Stimulated activated CD8-positive, alpha-beta memory T cell treated with anti-CD3 and anti-CD28 coated beads, Interleukin-2, amount 100 ng/mL, for 1 hour (primary cell): ENCODE measurements around the gene FHIP2A.
A peak's percentile ranks its signal among the peaks of the same experiment; 100 is the strongest.
"Not testable (repeated sequence)": the region's sequence is repeated elsewhere in the genome, so short reads cannot be mapped to it uniquely, and the experiment has no call there.

Experiments used
- DNase-seq, 2 donors: peaks; one replicate each; pipeline ENCODE4 v3.0.0-alpha.2; 2020; ENCODE audit warnings: low read depth in 2 of 2

Gene FHIP2A

GRCh38 chr10:114821293-114821914 lies at the start of gene FHIP2A:
Gene FHIP2A, plus strand, starts transcription at chr10:114821780. Its CDS starts 299 bp downstream, at chr10:114822079.
- peak; percentile 62 to 68 for DNase-seq

GRCh38 chr10:114772496-114773196 lies 48.9 kb upstream of the FHIP2A start:
- DNase-seq = no peak

- DNase-seq = no peak
Measured at GRCh38 chr10:114773197-114773532, 48.4 kb upstream of the FHIP2A start.

GRCh38 chr10:114775082-114775481 lies 46.5 kb upstream of the FHIP2A start:
- DNase-seq = not testable (repeated sequence)

- DNase-seq = no peak
Measured at GRCh38 chr10:114777415-114777814, 44.2 kb upstream of the FHIP2A start.

- DNase-seq = no peak
Measured at GRCh38 chr10:114779803-114780576, 41.6 kb upstream of the FHIP2A start.

GRCh38 chr10:114780577-114781184 lies 40.9 kb upstream of the FHIP2A start:
- DNase-seq = no peak

- no peak for DNase-seq
Measured at GRCh38 chr10:114782666-114783065, 38.9 kb upstream of the FHIP2A start.

- no peak for DNase-seq
Measured at GRCh38 chr10:114783686-114784085, 37.9 kb upstream of the FHIP2A start.

GRCh38 chr10:114786492-114786891 lies 35.1 kb upstream of the FHIP2A start:
- not testable (repeated sequence) for DNase-seq

- DNase-seq = not testable (repeated sequence)
Measured at GRCh38 chr10:114787131-114787530, 34.4 kb upstream of the FHIP2A start.

GRCh38 chr10:114791768-114792167 lies 29.8 kb upstream of the FHIP2A start:
- DNase-seq = no peak

- DNase-seq = no peak
Measured at GRCh38 chr10:114795039-114795438, 26.5 kb upstream of the FHIP2A start.

GRCh38 chr10:114800361-114800760 lies 21.2 kb upstream of the FHIP2A start:
- no peak for DNase-seq

- no peak for DNase-seq
Measured at GRCh38 chr10:114801411-114801813, 20.2 kb upstream of the FHIP2A start.

- DNase-seq = no peak
Measured at GRCh38 chr10:114802177-114802576, 19.4 kb upstream of the FHIP2A start.

GRCh38 chr10:114806562-114807391 lies 14.8 kb upstream of the FHIP2A start:
- DNase-seq = no peak

- no peak for DNase-seq
Measured at GRCh38 chr10:114808982-114809381, 12.6 kb upstream of the FHIP2A start.

GRCh38 chr10:114810926-114811325 lies 10.7 kb upstream of the FHIP2A start:
- DNase-seq = no peak

- no peak for DNase-seq
Measured at GRCh38 chr10:114811862-114812261, 9.7 kb upstream of the FHIP2A start.

- DNase-seq = no peak
Measured at GRCh38 chr10:114815791-114816190, 5.8 kb upstream of the FHIP2A start.
